Coronary artery (tissue), 2 donors: ENCODE measurements around the gene SLC9A3.

ENCODE experiments used
- DNase-seq: peaks from one replicate; pipeline ENCODE4 v3.0.0-alpha.2; 2017; ENCODE audit warnings: low spot score
- H3K27ac ChIP-seq, 2 donors: fragments of 200-600 bp; sonication (generic); one replicate each; pipeline ENCODE4 v1.5.1; 2016 to 2019
- H3K4me3 ChIP-seq: fragments of 200-600 bp; sonication (generic); 2 replicates; pipeline ENCODE4 v1.5.1; 2016; ENCODE audit warnings: mild to moderate bottlenecking, moderate library complexity
- TF ChIP-seq, protein P1 (sequence below): fragments of 200-600 bp; sonication (generic); IDR thresholded peaks from one replicate; pipeline ENCODE4 v1.5.1; 2019; ENCODE audit warnings: antibody characterized with exemption

SLC9A3 gene

DNA sequence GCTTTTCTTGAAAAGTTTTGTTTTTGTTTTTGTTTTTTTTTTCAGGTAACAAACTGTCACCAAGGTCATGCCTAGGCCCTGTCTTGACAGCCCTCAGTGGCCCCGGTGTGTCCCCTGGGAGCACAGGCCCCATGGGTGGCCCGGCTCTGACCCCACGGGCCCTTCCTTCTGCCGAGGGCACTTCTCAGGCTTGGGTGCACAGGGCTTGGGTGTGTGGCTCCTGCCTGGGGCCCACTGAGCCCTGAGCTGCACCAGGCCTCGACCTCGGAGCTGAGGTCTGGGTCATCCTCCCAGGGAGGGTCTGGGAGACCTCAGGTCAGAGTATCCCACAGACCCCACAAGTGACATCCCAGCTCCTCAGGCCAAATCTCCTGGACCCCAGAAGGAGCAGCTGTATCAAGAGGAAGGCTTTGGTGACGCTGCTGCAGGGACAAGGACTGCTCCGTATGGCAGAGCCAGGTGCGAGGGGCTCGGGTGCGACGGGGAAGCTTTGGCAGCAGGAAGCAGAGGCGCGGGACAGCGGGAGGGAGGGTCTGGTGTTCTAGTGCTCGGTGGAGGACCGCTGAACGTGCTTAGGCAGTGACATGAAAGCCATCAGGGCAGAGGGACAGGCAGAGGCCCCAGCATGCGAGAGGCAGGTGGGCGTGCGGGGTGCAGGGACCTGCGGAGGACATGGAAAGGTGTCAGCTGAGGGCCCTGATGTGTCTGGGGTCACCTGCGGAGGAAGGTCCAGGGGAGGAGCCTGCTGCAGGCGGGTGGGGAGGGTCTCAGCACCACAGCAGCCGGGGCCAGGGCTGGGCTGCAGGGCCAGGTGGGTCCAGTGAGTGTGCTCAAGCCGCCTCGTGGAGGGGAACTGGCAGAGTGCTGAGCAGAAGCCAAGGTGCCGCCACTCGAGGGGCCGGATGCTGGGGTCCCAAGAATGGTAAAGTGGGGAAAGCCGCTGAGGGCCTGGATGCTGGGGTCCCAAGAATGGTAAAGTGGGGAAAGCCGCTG, 18.4 kb upstream of the SLC9A3 start:
- no peak overlapping the region for H3K27ac ChIP-seq
- TF ChIP-seq, protein P1, sequence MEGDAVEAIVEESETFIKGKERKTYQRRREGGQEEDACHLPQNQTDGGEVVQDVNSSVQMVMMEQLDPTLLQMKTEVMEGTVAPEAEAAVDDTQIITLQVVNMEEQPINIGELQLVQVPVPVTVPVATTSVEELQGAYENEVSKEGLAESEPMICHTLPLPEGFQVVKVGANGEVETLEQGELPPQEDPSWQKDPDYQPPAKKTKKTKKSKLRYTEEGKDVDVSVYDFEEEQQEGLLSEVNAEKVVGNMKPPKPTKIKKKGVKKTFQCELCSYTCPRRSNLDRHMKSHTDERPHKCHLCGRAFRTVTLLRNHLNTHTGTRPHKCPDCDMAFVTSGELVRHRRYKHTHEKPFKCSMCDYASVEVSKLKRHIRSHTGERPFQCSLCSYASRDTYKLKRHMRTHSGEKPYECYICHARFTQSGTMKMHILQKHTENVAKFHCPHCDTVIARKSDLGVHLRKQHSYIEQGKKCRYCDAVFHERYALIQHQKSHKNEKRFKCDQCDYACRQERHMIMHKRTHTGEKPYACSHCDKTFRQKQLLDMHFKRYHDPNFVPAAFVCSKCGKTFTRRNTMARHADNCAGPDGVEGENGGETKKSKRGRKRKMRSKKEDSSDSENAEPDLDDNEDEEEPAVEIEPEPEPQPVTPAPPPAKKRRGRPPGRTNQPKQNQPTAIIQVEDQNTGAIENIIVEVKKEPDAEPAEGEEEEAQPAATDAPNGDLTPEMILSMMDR, result no peak
- DNase-seq, result no peak
- H3K4me3 ChIP-seq, result no peak overlapping the region

DNA sequence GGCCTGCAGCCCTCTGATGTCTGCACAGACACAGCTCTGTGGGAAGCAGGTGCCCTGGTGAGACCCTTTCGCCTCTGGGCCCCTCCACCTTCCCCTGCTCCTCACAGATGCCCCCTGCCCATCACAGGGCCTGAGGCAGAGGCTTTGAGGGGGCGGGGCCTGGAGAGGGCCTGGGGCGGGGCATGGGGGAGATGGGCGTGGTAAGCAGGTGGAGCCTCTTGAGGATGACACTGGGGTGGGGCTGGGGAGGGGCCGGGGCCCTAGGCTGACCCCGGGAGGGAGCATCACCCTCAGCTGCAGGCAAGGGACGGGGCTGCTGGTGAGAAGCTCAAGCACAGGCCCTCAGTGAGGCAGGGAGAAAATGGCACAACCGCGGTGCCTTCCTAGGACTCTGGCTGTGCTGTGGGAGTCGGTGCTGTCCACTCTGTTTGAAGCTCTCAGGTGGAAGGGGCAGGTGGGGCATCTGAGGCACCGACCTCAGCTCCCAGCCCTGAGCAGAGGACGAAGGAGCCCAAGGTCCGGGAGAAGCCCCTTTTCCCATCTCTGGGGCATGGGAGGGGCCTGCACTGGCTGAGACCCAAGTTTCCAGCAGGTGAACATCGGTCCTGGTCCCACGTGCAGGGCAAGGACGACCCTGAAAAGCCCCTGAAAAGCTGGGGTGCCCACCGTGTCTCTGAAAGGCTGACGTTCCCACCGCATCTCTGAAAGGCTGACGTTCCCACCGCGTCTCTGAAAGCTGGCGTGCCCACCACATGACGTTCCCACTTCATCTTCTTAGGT, 17.5 kb upstream of the SLC9A3 start:
- TF ChIP-seq, protein P1, result no peak
- Histone ChIP-seq H3K4me3 (no peak overlapping the region), H3K27ac (no peak overlapping the region)
- no peak for DNase-seq

DNA sequence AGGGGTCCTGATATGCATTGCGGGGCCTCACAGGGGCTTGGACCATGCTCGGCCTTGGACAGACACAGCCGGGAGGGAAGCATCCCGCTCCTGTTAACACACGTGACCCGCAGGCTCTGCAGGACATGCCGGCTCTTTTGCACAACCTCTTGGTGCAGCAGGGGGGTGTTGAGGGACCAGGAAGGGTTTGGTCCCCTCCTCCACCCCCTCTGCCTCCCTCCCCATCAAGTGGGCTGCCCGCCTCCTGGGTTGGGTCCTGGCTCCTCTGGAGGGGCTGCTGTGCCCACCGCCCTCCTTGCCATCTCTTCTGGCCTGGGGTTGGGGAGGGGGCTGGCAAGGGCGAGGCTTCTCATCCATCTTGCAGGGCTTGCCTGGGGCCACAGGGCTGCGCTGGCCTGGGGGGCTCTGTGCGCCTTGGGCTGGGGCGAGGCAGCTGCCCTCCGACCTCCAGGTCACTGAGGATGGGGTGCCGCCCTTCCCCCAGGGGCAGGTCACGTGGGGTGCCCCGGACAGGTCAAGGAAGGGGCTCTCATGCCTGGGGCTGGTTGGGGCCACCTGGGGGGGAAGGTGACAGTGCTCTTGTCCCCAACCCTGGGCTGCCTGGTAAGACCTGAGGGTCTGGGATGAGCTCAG, 16.8 kb upstream of the SLC9A3 start:
- DNase-seq, result no peak
- Histone ChIP-seq H3K4me3 (no peak overlapping the region), H3K27ac (no peak overlapping the region)
- TF ChIP-seq, protein P1, result no peak

DNA sequence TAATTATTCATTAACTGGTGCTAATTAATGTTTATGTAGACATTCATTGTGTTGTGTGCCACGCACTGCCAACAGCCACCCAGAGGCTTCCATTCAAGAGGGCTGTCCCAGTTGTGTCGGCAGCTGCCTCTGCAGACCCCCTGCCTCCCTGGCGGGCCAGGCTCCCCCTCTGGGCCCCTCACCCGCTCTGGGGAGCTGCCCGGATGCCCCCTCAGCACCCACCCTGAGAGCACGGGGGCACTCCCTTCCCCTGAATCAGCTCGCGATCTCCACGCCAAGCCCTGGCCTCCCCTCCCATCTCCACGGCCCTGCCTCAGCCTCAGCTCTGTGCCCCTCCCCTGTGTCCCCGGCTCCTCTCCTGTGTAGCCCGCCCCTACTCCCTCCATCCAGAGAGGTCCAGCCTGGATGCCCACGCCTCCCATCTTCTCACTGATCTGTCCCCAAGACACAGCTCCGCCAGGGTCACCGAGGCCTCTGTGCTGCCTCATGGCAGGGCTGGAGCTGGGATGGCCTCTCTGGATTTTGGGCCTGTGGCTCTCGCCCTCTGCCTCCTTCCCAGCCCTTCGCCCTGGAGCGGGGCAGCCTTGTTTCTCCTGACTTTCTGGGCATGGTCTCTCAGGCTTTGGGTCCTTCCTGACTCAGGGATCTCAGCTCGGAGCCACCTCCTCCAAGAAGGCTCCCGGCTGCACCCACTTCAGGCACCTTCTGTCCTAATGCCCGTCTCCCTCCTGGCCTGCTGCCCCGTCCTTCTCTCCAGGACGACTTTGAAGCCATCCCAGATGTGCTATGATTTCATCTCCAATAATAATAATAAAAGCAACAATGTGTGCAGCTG, 16.0 kb upstream of the SLC9A3 start:
- TF ChIP-seq, protein P1, result no peak
- Histone ChIP-seq H3K27ac (no peak overlapping the region), H3K4me3 (no peak overlapping the region)
- no peak for DNase-seq

DNA sequence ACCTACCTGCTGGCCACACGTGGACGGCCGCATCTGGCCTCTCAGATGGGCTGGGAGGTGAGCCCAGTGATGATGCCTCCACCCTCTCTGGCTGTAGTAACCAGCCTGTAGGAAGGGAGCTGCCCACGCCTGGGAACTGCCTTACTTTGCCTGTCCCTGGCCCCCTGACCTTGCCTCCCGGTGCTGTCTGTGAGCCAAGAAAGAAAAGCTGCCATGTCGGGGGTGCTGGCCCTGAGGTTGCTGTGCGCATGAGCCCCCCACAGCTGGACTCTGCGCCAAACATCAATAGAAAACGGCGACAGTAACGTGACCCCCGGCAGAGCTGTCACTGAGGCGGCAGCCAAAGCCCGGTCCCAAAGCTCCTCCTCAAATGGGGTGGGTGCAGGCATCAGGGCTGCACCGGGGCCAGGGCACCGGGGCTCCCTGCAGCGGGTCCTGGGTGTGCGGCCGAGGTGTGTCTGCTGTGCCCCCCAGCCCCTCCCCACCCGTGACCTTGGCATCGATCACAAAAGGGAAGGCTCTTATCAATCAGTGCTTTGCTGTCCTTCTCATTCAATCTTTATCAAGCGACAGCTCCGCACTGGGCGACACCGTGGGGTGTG, 15.3 kb upstream of the SLC9A3 start:
- H3K27ac ChIP-seq, result no peak overlapping the region
- TF ChIP-seq, protein P1, result no peak
- H3K4me3 ChIP-seq, result no peak overlapping the region
- no peak for DNase-seq
